Endothelial cell of umbilical vein (primary cell): ENCODE data around the gene TSPAN9. TPM values are rescaled to one million over a fixed set of nuclear protein-coding genes. Genes with fewer than 3 reads are reported as not detected.

Experiments used
- BruUV-seq: library from RNA; stranded (reverse); fragments of 400-500 nt; replicated peaks from 2 replicates; lab custom pipeline; 2021; lab: Mats Ljungman, UMichigan
- CTCF ChIA-PET: fragments of 300-600, 350-600 bp; sonication (Branson Sonifier 250); formaldehyde crosslinking; loops from one replicate; lab custom pipeline; 2021; ENCODE audit warnings: antibody characterized with exemption, inconsistent platforms; lab: Charles Lee
- POLR2A ChIA-PET: fragments of 300-600, 350-600 bp; sonication (Branson Sonifier 250); formaldehyde crosslinking; loops from one replicate; lab custom pipeline; 2021; ENCODE audit warnings: antibody characterized with exemption, inconsistent platforms; lab: Charles Lee
- DNase-seq: peaks from one replicate; pipeline ENCODE4 v3.0.0-alpha.2; 2011; ENCODE audit warnings: low read depth, low spot score
- FAIRE-seq: peaks from 2 replicates; lab custom pipeline; 2011; peaks lifted over from hg19 to GRCh38; lab: Jason Lieb, UNC
- H2AFZ ChIP-seq: 2 replicates; pipeline ENCODE4 v1.6.0; 2012; ENCODE audit warnings: low read depth, low read length, control low read depth, inconsistent platforms
- H3K27ac ChIP-seq: 2 replicates; pipeline ENCODE4 v1.5.1; 2011; ENCODE audit warnings: low read depth, mild to moderate bottlenecking, control low read depth, low read length, moderate library complexity; ENCODE audit not compliant: insufficient read depth
- H3K27me3 ChIP-seq, 2 experiments: 2 replicates each; pipeline versions ENCODE4 v1.6.0 to v1.6.1; 2011; ENCODE audit warnings: low read length in 2 of 2, mixed read lengths in 1 of 2; ENCODE audit not compliant: control insufficient read depth in 2 of 2, insufficient read depth in 2 of 2
- H3K36me3 ChIP-seq, 2 experiments: 2 replicates in 1 of 2; 3 replicates in 1 of 2; pipeline ENCODE4 v1.5.1; 2011; ENCODE audit warnings: low read length in 2 of 2, mild to moderate bottlenecking in 1 of 2, moderate library complexity in 1 of 2; ENCODE audit not compliant: control insufficient read depth in 2 of 2, insufficient read depth in 2 of 2; ENCODE audit errors: extremely low read depth in 1 of 2
- H3K4me1 ChIP-seq: 3 replicates; pipeline ENCODE4 v1.5.1; 2011; ENCODE audit warnings: mild to moderate bottlenecking, low read length; ENCODE audit not compliant: control insufficient read depth, insufficient read depth; ENCODE audit errors: extremely low read depth
- H3K4me2 ChIP-seq: 2 replicates; pipeline ENCODE4 v1.6.1; 2011; ENCODE audit warnings: low read length, control low read depth, mixed read lengths; ENCODE audit not compliant: insufficient read depth
- H3K4me3 ChIP-seq, 3 experiments: fragments of 200-600 bp in 1 of 3; sonication (generic), shearing (Covaris generic) in 1 of 3; replicated peaks in 1 of 3; 2 replicates each; pipeline ENCODE4 v1.5.1; 2011 to 2016; ENCODE audit warnings: control low read depth in 3 of 3, low read length in 3 of 3, mild to moderate bottlenecking in 2 of 3, inconsistent platforms in 1 of 3, low read depth in 1 of 3, moderate library complexity in 1 of 3; ENCODE audit not compliant: insufficient read depth in 1 of 3
- H3K79me2 ChIP-seq: 2 replicates; pipeline ENCODE4 v1.6.0; 2012; ENCODE audit warnings: low read length, inconsistent platforms; ENCODE audit not compliant: control insufficient read depth, insufficient read depth
- H3K9ac ChIP-seq: replicated peaks from 2 replicates; pipeline ENCODE3; 2011; ENCODE audit warnings: low read length, control low read depth; ENCODE audit not compliant: insufficient read depth; ENCODE audit errors: extremely low read depth
- H3K9me1 ChIP-seq: replicated peaks from 3 replicates; pipeline ENCODE4 v1.6.0; 2011; ENCODE audit warnings: mild to moderate bottlenecking, low read length; ENCODE audit not compliant: control insufficient read depth, insufficient read depth; ENCODE audit errors: extremely low read depth
- H3K9me3 ChIP-seq: replicated peaks from 2 replicates; pipeline ENCODE4 v1.5.1; 2012; ENCODE audit warnings: low read length, inconsistent platforms; ENCODE audit not compliant: control insufficient read depth, insufficient read depth
- H4K20me1 ChIP-seq: replicated peaks from 2 replicates; pipeline ENCODE3; 2011; ENCODE audit warnings: mild to moderate bottlenecking, low read length; ENCODE audit not compliant: control insufficient read depth, insufficient read depth; ENCODE audit errors: extremely low read depth
- EZH2 ChIP-seq: IDR thresholded peaks from 2 replicates; pipeline ENCODE4 v1.6.1; 2012; ENCODE audit warnings: borderline replicate concordance, low read depth, mild to moderate bottlenecking, moderate library complexity, low read length, inconsistent platforms; ENCODE audit not compliant: severe bottlenecking
- FOS ChIP-seq: IDR thresholded peaks from 2 replicates; pipeline ENCODE4 v1.6.1; 2011; ENCODE audit warnings: mild to moderate bottlenecking, low read length, moderate library complexity, borderline replicate concordance; ENCODE audit not compliant: insufficient read depth
- GATA2 ChIP-seq: IDR thresholded peaks from 2 replicates; pipeline ENCODE4 v1.7.0; 2011; ENCODE audit warnings: low read depth, mild to moderate bottlenecking, moderate library complexity, mixed read lengths, low read length; ENCODE audit not compliant: insufficient read length, insufficient read depth
- JUN ChIP-seq: IDR thresholded peaks from 2 replicates; pipeline ENCODE4 v1.6.1; 2011; ENCODE audit warnings: borderline replicate concordance, low read depth; ENCODE audit not compliant: insufficient read length, insufficient read depth
- MYC ChIP-seq: IDR thresholded peaks from one replicate; pipeline ENCODE4 v1.6.1; 2011; ENCODE audit warnings: mild to moderate bottlenecking, low read depth, low read length
- POLR2A ChIP-seq: IDR thresholded peaks from 2 replicates; pipeline ENCODE4 v1.6.1; 2012; ENCODE audit warnings: low read depth, mild to moderate bottlenecking, control low read depth, low read length
- POLR2AphosphoS5 ChIP-seq: IDR thresholded peaks from 2 replicates; pipeline ENCODE4 v1.6.1; 2012; ENCODE audit warnings: low read depth, mild to moderate bottlenecking, control low read depth, low read length, moderate library complexity; ENCODE audit not compliant: insufficient read depth
- dilution Hi-C: fragments of 300-500 bp; cut with MboI; formaldehyde crosslinking; loops from one replicate; pipeline ENCODE4 v1.15.0; 2019; ENCODE audit warnings: low sequenced_read_pairs; ENCODE audit not compliant: extremely low pct_ligation_motif_present
- intact Hi-C: fragments of 100-400 bp; cut with micrococcal nuclease; formaldehyde crosslinking; loops from one replicate; pipeline ENCODE4 v1.10.0; 2022
- polyA plus RNA-seq, 4 experiments: library from polyadenylated mRNA; depleted of rRNA in 3 of 4; stranded (reverse) in 3 of 4; unstranded in 1 of 4; fragments of >200 nt; gene quantifications; 2 replicates each; pipeline versions ENCODE4 v1.2.1 to v1.2.3, GENCODE V29; 2011 to 2012; ENCODE audit warnings: missing spikeins in 1 of 4
- total RNA-seq: library from RNA; stranded (reverse); gene quantifications from 2 replicates; pipeline ENCODE4 v1.2.3, GENCODE V29; 2021
- TF ChIP-seq, protein P1 (sequence below), 2 donors: IDR thresholded peaks; 1 replicate in 1 of 2; 2 replicates in 1 of 2; pipeline ENCODE4 v1.5.1; 2011; ENCODE audit warnings: low read length in 2 of 2, mild to moderate bottlenecking in 2 of 2, moderate library complexity in 2 of 2, control low read depth in 1 of 2, inconsistent platforms in 1 of 2, low read depth in 1 of 2; ENCODE audit not compliant: insufficient read depth in 1 of 2; ENCODE audit errors: extremely low read depth in 1 of 2
- TF ChIP-seq, protein P2 (sequence below): IDR thresholded peaks from 2 replicates; pipeline ENCODE4 v1.6.1; 2011; ENCODE audit not compliant: insufficient read depth, insufficient read length

TSPAN9 gene
- total and polyA plus RNA-seq, 2 donors (not counting 3 experiments of a cell fraction or from before 2014, with no cell fraction given), result 43.3 to 66.8 TPM

DNA sequence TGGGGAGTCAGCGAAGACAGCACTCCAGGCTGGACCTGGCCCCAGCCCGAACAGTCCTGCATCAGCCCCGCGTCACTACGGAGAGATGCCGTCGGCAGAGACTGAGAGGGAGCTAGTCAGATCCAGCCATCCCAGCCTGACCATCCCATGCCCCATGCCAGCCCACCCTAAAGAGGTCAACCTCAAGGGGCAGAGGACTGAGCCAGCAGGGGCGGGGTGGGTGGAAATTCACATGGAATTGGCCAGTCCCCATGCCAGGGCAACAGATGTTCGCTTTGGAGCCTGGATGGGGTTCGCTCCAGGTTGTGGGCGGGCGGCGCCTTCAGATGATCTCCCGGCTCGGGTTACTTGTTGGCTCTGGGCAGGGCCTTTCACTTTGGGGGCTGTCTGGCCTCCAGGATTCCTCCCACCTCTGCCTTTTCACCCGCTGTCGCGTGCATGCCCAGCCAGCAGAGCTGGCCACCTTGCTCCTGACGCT, 154.3 kb downstream of the TSPAN9 start:
- peaks cover 0 to 5% of the 10 kb centered on the region in 2 experiments for H3K36me3 ChIP-seq
- CTCF ChIA-PET, result interaction anchor here (0.7 to 1.4 kb wide), 2 partner anchors 12 to 158 kb away, joined by 3 to 4 read pairs; no protein-coding TSS in a partner anchor
- H3K27me3 ChIP-seq, result no peaks in the 10 kb centered on the region
- intact Hi-C loops, result no loop called here
- TF ChIP-seq GATA2 (no peak), EZH2 (no peak), FOS (no peak), JUN (no peak), POLR2AphosphoS5 (no peak), POLR2A (no peak), MYC (no peak)
- TF ChIP-seq, protein P1, sequence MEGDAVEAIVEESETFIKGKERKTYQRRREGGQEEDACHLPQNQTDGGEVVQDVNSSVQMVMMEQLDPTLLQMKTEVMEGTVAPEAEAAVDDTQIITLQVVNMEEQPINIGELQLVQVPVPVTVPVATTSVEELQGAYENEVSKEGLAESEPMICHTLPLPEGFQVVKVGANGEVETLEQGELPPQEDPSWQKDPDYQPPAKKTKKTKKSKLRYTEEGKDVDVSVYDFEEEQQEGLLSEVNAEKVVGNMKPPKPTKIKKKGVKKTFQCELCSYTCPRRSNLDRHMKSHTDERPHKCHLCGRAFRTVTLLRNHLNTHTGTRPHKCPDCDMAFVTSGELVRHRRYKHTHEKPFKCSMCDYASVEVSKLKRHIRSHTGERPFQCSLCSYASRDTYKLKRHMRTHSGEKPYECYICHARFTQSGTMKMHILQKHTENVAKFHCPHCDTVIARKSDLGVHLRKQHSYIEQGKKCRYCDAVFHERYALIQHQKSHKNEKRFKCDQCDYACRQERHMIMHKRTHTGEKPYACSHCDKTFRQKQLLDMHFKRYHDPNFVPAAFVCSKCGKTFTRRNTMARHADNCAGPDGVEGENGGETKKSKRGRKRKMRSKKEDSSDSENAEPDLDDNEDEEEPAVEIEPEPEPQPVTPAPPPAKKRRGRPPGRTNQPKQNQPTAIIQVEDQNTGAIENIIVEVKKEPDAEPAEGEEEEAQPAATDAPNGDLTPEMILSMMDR (IDR thresholded peaks at IDR 0.05; ENCODE audit: extremely low read depth in 1 of 2, insufficient read depth in 1 of 2, low read depth in 1 of 2, low read length in 2 of 2), result no peak
- TF ChIP-seq, protein P2, sequence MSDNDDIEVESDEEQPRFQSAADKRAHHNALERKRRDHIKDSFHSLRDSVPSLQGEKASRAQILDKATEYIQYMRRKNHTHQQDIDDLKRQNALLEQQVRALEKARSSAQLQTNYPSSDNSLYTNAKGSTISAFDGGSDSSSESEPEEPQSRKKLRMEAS, result no peak
- DNase-seq (no peak), FAIRE-seq (no peak)
- H3K4me2 ChIP-seq, result no peak overlapping the region
- H3K79me2 ChIP-seq, result no peaks in the 10 kb centered on the region
- no peaks in the 10 kb centered on the region for H3K9me3 ChIP-seq
- POLR2A ChIA-PET, result no interaction called here
- no TSS peak for BruUV-seq
- H3K27ac ChIP-seq, result no peak overlapping the region
- no peaks in the 10 kb centered on the region for H4K20me1 ChIP-seq
- H3K9ac ChIP-seq, result no peak overlapping the region
- no peak overlapping the region for H2AFZ ChIP-seq
- H3K4me1 ChIP-seq, result peaks cover under 1% of the 10 kb centered on the region
- no peak overlapping the region for H3K4me3 ChIP-seq
- dilution Hi-C loops, result no loop called here
- H3K9me1 ChIP-seq, result no peaks in the 10 kb centered on the region
